D721Med (cell line): ENCODE measurements around the gene FKBP9.
"Not testable (repeated sequence)": the region's sequence is repeated elsewhere in the genome, so short reads cannot be mapped to it uniquely, and the experiment has no call there.

Experiments used
- DNase-seq: peaks from one replicate; pipeline ENCODE4 v3.0.0; 2011; ENCODE audit warnings: low spot score; ENCODE audit not compliant: insufficient read length
- FAIRE-seq: peaks from 2 replicates; lab custom pipeline; 2011; peaks lifted over from hg19 to GRCh38; lab: Jason Lieb, UNC
- CTCF ChIP-seq: IDR thresholded peaks from 2 replicates; pipeline ENCODE4 v1.5.1; 2012; ENCODE audit warnings: mild to moderate bottlenecking, control low read depth; ENCODE audit not compliant: insufficient read depth; ENCODE audit errors: missing control alignments

The FKBP9 gene

GRCh38 chr7:32998361-32999171 is 41.3 kb downstream of the FKBP9 start:
- not testable (repeated sequence) for FAIRE-seq, DNase-seq

GRCh38 chr7:32999380-32999779 is 42.1 kb downstream of the FKBP9 start:
- not testable (repeated sequence) for FAIRE-seq, DNase-seq

DNA sequence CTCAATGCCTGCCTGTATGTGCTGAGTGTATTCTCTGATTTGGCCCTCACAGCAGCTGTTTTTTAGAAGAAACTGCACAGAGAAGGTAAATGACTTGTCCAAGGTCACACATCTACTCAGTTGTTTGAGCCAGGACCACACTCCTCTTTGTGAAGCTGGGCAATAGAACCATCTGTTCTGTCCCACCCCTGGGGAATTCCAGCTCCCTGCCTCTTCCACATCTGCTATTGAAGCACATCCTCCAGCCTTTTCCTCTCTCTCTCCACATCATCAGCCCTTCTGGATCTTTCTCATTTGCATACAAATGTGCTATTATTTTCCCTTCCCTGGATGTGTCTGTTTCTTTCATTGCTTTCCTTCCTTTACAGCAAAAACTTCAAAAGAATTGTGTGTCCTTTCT is 45.9 kb downstream of the FKBP9 start:
- not testable (repeated sequence) for FAIRE-seq, DNase-seq

DNA sequence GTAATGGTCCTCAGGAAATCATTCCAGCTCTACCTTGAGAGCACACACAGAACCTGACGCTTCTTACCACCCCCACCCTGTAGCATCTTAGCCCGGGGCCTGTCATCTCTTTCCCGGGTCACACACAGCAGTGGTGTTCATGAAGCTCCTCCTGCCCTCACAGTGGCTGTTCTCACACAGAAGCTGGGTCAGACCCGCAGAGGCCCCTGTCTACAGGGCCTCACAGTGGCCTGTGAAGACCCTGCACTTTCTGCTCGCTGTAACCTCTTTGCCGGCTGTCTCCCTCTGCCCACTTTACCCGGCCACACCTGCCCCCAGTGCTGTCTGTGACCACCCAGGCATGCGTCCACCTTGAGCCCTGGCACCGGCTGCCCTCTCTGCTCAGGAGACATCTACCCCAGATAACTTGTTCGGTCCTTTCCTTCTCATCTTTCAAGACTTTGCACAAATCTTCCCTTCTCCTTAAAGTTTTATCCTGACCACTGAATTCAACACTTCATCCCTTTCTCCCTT is 46.9 kb downstream of the FKBP9 start:
- FAIRE-seq, DNase-seq: not testable (repeated sequence)

DNA sequence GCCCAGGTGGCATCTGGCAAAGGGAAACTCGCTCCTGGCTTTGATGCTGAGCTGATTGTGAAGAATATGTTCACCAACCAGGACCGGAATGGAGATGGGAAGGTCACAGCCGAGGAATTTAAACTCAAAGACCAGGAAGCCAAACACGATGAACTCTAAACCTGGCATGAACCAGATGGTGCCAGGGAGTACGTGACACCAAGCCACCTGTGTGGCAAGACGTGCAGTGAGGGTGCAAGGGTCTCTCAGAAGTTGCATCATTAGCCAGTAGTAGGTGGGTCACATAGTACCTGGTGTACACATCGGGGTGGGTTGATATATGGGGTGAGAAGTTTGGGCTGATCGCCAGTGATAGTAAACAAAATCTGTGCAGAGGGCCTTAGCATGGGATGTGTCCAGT is 48.0 kb downstream of the FKBP9 start:
- FAIRE-seq, DNase-seq: not testable (repeated sequence)

DNA sequence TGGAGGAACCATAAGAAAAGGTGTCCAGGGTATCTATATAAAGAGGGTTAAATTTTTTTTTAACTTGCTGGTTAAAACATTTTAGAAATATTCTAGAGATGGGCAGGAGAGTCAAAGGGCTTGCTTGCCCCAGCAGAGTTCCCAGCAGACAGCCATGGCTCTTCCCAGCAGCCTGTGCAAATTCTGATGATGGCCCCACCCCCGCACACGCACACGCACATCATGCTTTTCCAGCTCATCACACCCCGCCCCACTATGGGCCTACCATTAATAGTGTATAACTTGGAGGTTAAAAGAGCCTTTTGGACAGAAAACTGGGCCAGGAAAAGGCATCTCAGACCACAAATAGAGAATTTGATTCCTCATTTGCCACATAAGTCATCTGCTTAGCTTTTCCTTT is 48.5 kb downstream of the FKBP9 start:
- not testable (repeated sequence) for DNase-seq, FAIRE-seq

DNA sequence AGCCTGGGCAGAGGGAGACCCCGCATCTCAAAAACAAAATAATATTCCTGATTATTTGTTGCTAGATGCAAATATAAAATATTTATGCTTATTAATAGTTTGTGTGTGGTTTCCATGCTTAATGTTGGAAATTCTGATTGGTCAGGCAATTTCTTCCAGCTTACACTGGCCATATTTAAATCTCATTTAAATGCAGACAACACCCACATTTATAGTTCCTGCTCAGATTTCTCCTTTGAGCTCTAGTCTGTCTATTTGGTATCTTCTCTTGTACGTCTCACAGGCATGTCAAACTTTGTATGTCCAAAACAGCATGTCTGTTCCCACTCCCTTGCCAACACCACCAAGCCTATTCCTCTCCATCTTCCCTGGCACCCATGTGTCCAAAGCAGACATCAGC is 52.5 kb downstream of the FKBP9 start:
- DNase-seq: no peak
- no peak for FAIRE-seq
- TF ChIP-seq CTCF: no peak

DNA sequence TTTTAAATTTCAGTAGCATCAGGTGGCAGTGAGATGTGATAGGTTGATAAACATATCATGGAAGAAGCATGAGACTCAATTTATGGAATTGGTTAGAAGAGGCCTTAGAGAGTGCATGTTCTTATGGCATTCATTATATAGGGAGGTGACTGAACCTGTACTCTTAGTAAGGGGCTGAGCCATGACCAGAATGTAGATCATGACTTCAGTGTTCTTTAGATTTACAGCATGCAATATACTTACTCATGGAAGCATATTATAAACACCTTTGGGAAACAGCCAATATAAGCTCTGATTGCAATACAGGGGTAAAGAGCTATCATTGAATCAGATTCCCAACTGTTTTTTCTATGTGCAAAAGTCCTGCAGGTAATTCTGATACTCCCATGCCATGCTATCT is 55.1 kb downstream of the FKBP9 start:
- DNase-seq (no peak), FAIRE-seq (no peak)
- TF ChIP-seq CTCF: no peak

DNA sequence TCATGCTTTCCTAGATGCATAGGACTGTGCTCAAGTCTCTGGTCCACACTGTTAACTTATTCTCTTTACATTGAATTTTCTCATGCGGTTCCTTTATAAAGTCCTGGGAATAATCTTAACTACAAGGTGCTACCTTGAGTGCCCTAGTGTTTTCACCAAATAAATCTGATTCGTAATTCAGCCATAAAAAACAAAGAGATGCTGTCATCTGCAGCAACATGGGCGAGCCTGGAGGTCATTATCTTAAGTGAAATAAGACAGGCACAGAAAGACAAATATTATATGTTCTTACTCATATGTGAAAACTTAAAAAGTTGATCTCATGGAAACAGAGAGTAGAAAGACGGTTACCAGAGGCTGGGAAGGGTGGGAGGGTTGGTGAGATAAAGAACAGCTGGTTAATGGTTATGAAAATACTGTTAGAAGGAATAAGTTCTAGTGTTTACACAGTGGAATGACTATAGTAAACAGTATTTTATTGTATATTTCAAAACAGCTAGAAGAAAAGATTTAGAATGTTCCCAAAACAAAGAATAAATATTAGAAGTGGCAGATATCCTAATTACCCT is 67.0 kb downstream of the FKBP9 start:
- FAIRE-seq (no peak), DNase-seq (no peak)
- TF ChIP-seq CTCF: no peak

- FAIRE-seq (no peak), DNase-seq (no peak)
- no peak for TF ChIP-seq CTCF
Observed at GRCh38 chr7:33035776-33036175, 78.5 kb downstream of the FKBP9 start.
